HEK293 (cell line): ENCODE results near the gene INPP4B.

ENCODE experiments used
- ZNF112 ChIP-seq: fragments of 450-650 bp; formaldehyde crosslinking; IDR thresholded peaks from 2 replicates; pipeline ENCODE4 v1.5.0; 2017; ENCODE audit warnings: missing biosample characterization, missing genetic modification characterization
- ZNF202 ChIP-seq: fragments of 450-650 bp; formaldehyde crosslinking; IDR thresholded peaks from 2 replicates; pipeline ENCODE4 v1.5.1; 2016; ENCODE audit warnings: missing biosample characterization, missing genetic modification characterization, borderline replicate concordance
- ZNF423 ChIP-seq: fragments of 450-650 bp; formaldehyde crosslinking; IDR thresholded peaks from 2 replicates; pipeline ENCODE4 v1.5.1; 2016; ENCODE audit warnings: missing biosample characterization, missing genetic modification characterization
- ZNF433 ChIP-seq: fragments of 450-650 bp; formaldehyde crosslinking; IDR thresholded peaks from 2 replicates; pipeline ENCODE4 v1.5.1; 2016; ENCODE audit warnings: missing biosample characterization, missing genetic modification characterization, low read depth
- ZNF624 ChIP-seq: fragments of 450-650 bp; formaldehyde crosslinking; IDR thresholded peaks from 2 replicates; pipeline ENCODE4 v1.5.1; 2017; ENCODE audit warnings: missing biosample characterization, missing genetic modification characterization
- ZNF777 ChIP-seq: fragments of 450-650 bp; formaldehyde crosslinking; IDR thresholded peaks from 2 replicates; pipeline ENCODE4 v1.5.1; 2017; ENCODE audit warnings: missing biosample characterization, missing genetic modification characterization, borderline replicate concordance
- TF ChIP-seq, protein P1 (sequence below): fragments of 450-650 bp; formaldehyde crosslinking; IDR thresholded peaks from 2 replicates; pipeline ENCODE4 v1.5.1; 2016; ENCODE audit warnings: missing biosample characterization, missing genetic modification characterization

DNA sequence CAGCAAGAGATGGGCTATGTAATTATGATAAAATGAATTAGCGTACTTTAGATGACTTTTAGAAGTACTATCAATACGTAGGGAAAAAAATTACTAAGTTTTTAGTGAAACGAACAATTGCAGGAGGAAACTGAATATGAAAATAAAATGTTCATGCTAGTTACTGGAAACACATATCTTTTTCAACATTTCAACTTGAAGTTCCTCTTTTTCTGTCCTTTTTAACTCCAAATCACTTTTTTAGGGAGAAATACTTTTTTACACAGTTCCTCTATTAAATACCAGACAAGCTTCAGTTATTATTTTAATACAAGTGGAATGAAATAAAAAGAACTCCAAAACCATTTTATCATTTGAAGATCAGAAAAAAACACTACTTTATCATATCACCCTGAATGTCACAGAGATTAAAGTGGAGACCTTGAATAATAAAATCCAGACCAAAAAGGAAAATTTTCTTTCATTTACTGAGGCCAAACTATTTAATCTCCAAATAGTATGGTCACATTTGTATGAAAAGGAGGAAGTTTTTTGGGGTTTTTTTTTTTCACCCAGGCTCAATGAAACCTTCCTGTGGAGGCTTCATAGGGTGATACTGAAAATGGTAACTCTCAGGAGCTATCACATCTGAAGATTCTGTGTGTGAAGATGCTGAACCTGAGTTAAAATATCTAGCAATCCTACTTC, 306.2 kb downstream of the INPP4B start:
- TF ChIP-seq ZNF624 (tag by site-specific recombination) (no peak), ZNF112 (tag by site-specific recombination) (no peak), ZNF202 (tag by site-specific recombination) (no peak), ZNF777 (tag by site-specific recombination) (no peak), ZNF423 (no peak), ZNF433 (tag by site-specific recombination) (no peak)
- TF ChIP-seq, protein P1, sequence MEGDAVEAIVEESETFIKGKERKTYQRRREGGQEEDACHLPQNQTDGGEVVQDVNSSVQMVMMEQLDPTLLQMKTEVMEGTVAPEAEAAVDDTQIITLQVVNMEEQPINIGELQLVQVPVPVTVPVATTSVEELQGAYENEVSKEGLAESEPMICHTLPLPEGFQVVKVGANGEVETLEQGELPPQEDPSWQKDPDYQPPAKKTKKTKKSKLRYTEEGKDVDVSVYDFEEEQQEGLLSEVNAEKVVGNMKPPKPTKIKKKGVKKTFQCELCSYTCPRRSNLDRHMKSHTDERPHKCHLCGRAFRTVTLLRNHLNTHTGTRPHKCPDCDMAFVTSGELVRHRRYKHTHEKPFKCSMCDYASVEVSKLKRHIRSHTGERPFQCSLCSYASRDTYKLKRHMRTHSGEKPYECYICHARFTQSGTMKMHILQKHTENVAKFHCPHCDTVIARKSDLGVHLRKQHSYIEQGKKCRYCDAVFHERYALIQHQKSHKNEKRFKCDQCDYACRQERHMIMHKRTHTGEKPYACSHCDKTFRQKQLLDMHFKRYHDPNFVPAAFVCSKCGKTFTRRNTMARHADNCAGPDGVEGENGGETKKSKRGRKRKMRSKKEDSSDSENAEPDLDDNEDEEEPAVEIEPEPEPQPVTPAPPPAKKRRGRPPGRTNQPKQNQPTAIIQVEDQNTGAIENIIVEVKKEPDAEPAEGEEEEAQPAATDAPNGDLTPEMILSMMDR (tag by site-specific recombination) = no peak
